PC-3 (cell line): ENCODE data around the gene LAG3.

Experiments used
- EZH2 ChIP-seq: fragments of 300-600 bp; sonication (generic); IDR thresholded peaks from one replicate; pipeline ENCODE4 v1.6.1; 2017; ENCODE audit warnings: antibody characterized with exemption, mild to moderate bottlenecking, low read length; ENCODE audit not compliant: unreplicated experiment
- TF ChIP-seq, protein P1 (sequence below): fragments of 300-600 bp; sonication (generic); conservative IDR thresholded peaks from 2 replicates; pipeline ENCODE4 v1.5.1; 2017; ENCODE audit warnings: antibody characterized with exemption, low read depth, mild to moderate bottlenecking, low read length

DNA sequence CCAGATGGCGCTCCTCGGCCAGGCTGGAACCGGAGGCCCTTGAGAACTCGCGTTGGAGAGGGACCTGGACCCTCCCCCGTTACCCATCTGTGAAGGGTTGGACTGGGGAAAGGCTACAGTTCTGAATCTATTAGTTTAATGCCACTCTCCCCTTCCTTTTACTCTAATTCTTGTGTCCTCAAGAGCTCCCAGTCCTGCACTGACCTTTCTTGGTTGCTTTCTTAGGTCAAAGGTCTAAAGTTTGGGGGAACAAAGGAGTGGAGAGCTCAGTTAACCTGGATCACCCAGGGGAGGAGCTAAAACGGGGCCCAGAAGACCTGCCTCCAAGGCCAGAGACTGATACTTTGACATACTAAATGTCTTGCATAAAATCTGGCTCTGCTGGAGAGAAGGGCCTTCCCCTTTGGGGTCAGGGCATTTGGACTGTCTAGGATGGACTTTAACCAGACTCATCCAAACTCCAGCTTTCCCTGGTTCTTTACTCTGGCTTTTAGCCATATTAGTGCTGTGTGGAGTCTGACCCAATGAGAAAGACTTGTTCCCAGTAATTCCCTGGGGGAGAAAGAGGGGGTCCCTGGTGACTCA, 18.5 kb upstream of the LAG3 start:
- TF ChIP-seq, protein P1, sequence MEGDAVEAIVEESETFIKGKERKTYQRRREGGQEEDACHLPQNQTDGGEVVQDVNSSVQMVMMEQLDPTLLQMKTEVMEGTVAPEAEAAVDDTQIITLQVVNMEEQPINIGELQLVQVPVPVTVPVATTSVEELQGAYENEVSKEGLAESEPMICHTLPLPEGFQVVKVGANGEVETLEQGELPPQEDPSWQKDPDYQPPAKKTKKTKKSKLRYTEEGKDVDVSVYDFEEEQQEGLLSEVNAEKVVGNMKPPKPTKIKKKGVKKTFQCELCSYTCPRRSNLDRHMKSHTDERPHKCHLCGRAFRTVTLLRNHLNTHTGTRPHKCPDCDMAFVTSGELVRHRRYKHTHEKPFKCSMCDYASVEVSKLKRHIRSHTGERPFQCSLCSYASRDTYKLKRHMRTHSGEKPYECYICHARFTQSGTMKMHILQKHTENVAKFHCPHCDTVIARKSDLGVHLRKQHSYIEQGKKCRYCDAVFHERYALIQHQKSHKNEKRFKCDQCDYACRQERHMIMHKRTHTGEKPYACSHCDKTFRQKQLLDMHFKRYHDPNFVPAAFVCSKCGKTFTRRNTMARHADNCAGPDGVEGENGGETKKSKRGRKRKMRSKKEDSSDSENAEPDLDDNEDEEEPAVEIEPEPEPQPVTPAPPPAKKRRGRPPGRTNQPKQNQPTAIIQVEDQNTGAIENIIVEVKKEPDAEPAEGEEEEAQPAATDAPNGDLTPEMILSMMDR = peak; percentile 5
- no peak for TF ChIP-seq EZH2
